ENCODE results near the gene PRSS33.

DNA sequence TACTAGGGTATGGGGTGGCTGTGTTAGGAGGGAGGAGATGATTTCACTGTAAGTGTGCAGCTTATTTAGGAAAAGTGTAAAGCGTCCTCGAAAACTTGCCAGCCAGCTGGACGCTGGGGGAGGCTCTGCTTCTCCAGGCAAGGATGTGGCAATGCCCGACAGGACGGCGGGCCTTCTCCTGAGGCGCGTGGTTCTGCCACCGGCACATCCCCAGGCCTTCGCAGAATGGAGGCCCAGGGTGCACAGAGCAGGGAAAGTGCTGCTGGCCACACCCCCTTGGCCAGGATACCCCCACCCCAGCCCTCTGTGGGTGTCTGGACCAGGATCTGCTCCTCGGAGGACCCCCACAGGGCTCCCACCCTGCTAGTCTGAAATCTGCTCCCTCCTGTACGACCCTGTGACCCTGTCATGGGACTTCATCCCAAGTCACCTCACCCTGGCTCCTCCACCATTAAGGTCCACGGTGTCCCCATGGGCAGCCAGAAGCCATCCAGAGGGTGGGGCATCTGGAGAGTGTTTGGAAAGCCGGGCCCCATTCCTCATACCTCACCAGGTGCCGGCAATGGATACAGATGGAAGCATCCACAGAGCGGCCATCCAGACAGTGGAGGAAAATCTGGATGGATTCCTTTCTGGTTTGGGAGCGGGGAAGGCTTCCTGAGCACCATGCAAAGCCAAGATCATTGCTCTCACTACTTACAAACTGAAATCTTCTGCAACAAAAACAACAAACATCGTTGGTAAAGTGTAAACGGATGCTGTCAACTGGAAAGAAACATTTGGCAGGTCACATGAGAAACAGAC, 44.2 kb downstream of the PRSS33 start:
- TF ChIP-seq ARNT (IDR thresholded peaks at IDR 0.05) (no peak), BHLHE40 (IDR thresholded peaks at IDR 0.05; ENCODE audit: borderline replicate concordance) (no peak), L3MBTL2 (conservative IDR thresholded peaks at IDR 0.05) (no peak), SP1 (IDR thresholded peaks at IDR 0.05) (no peak), ELF4 (IDR thresholded peaks at IDR 0.05) (no peak), SUZ12 (IDR thresholded peaks at IDR 0.05) (no peak), FOXK2 (IDR thresholded peaks at IDR 0.05) (no peak), NFRKB (IDR thresholded peaks at IDR 0.05) (no peak), HDGF (IDR thresholded peaks at IDR 0.05; ENCODE audit: borderline replicate concordance) (no peak), FOXA1 (IDR thresholded peaks at IDR 0.05) (no peak), CTBP1 (IDR thresholded peaks at IDR 0.05; ENCODE audit: borderline replicate concordance) (no peak), LEF1 (IDR thresholded peaks at IDR 0.05; ENCODE audit: borderline replicate concordance) (no peak)
- TF ChIP-seq, protein P1, sequence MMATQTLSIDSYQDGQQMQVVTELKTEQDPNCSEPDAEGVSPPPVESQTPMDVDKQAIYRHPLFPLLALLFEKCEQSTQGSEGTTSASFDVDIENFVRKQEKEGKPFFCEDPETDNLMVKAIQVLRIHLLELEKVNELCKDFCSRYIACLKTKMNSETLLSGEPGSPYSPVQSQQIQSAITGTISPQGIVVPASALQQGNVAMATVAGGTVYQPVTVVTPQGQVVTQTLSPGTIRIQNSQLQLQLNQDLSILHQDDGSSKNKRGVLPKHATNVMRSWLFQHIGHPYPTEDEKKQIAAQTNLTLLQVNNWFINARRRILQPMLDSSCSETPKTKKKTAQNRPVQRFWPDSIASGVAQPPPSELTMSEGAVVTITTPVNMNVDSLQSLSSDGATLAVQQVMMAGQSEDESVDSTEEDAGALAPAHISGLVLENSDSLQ (IDR thresholded peaks at IDR 0.05) = no peak
